Measurements from ENCODE around the gene NR3C2.

NR3C2 gene

DNA sequence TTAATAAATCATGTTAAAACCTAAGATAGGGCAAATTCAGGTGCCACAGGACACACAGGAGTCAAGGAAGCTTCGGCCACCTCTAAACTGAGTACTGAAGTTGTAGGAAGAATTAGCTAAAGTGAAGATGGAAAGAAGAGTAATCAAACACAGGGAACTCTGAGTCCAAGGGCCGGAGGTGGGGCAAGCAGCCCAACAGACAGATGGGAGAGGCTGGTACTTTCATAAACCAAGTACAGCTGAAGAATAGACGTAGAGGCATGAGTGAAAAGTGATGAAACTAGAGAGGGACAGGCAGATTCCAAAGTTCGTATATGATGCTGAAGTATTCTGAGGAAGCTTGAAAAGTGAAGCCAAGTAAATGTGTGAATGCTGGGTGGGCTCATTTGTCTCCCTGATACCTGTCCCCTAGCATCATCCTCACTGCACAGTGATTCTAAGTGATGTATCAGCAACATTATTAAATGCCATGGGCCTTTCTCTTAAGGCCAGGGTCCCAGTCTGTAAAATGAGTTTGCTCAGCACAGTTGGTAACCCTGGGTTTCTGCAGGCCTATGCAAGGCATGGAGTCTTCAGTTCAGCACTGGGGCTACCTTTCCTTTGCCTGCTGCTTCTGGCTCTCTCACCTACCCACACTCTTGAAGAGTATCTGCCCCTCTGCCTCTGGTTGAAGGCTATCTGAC is 203.3 kb downstream of the NR3C2 start:
- H3K4me1 ChIP-seq (ENCODE audit: control insufficient read depth in 5 of 5, insufficient read depth in 5 of 5, low read length in 5 of 5) = peaks cover 0 to 2% (median 0%) of the 10 kb centered on the region in 5 donors
- H3K36me3 ChIP-seq (ENCODE audit: control insufficient read depth in 5 of 5, insufficient read depth in 5 of 5, low read length in 5 of 5) = no peaks in the 10 kb centered on the region
- H3K27ac ChIP-seq (ENCODE audit: low read depth, low read length) = no peak overlapping the region
- no peaks in the 10 kb centered on the region for H3K27me3 ChIP-seq (ENCODE audit: control insufficient read depth in 5 of 5, insufficient read depth in 4 of 5, low read length in 5 of 5)
- no peaks in the 10 kb centered on the region for H3K9me3 ChIP-seq (ENCODE audit: control insufficient read depth in 5 of 5, low read length in 5 of 5)
- H3K9ac ChIP-seq (ENCODE audit: low read length in 5 of 5) = no peak overlapping the region
- no peak overlapping the region for H3K4me3 ChIP-seq (ENCODE audit: low read depth in 1 of 5, low read length in 5 of 5)

DNA sequence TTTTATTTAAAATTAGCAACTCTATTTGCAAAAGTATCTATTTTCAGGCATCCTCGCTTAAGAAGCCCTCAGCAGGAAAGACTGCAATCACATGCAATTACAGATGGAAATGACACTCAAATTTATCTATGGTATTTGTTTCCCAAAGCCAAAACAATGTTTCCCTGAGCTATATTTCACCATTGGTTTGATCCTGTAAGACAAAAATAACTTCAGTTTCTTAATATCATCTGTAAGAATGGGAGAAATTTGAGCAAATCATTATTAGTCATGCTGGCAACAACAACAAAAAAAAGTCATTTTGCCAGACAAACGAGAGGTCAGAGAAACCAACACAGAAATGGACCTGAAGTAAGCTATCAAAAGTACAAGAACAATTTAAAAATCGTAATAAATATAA is 204.1 kb downstream of the NR3C2 start:
- no peak overlapping the region for H3K4me3 ChIP-seq (ENCODE audit: low read depth in 1 of 5, low read length in 5 of 5)

DNA sequence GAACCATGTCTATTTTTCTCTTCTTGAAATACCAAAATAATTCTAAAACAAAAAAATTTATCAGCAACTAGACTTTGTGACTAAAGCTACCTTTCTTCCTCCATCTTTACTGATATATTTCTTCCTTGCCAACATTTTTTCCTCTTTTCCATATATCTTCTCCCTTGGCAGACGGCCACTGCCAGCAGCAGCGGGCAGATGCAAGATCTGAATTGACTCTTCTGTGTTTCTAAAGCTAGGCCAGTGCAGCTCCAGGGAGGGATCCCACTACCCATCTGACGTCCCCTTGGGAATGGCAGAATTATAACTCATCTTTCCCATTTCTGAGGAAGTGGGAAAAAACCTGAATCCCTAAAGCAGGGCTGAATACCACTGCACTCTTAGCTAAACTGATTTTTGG is 206.4 kb downstream of the NR3C2 start:
- H3K9ac ChIP-seq (ENCODE audit: low read length in 5 of 5) = no peak overlapping the region
- no peaks in the 10 kb centered on the region for H3K36me3 ChIP-seq (ENCODE audit: control insufficient read depth in 5 of 5, insufficient read depth in 5 of 5, low read length in 5 of 5)
- H3K9me3 ChIP-seq (ENCODE audit: control insufficient read depth in 5 of 5, low read length in 5 of 5) = no peaks in the 10 kb centered on the region
- H3K27me3 ChIP-seq (ENCODE audit: control insufficient read depth in 5 of 5, insufficient read depth in 4 of 5, low read length in 5 of 5) = no peaks in the 10 kb centered on the region
- H3K4me3 ChIP-seq (ENCODE audit: low read depth in 1 of 5, low read length in 5 of 5) = no peak overlapping the region
- H3K4me1 ChIP-seq (ENCODE audit: control insufficient read depth in 5 of 5, insufficient read depth in 5 of 5, low read length in 5 of 5) = peaks cover 0 to 2% (median 0%) of the 10 kb centered on the region in 5 donors
- no peak overlapping the region for H3K27ac ChIP-seq (ENCODE audit: low read depth, low read length)

More for the DNA sequence above, 204.1 kb downstream of the NR3C2 start:
- H3K27ac ChIP-seq (ENCODE audit: low read depth, low read length) = no peak overlapping the region
- no peaks in the 10 kb centered on the region for H3K27me3 ChIP-seq (ENCODE audit: control insufficient read depth in 5 of 5, insufficient read depth in 4 of 5, low read length in 5 of 5)
- H3K9me3 ChIP-seq (ENCODE audit: control insufficient read depth in 5 of 5, low read length in 5 of 5) = no peaks in the 10 kb centered on the region
- H3K4me1 ChIP-seq (ENCODE audit: control insufficient read depth in 5 of 5, insufficient read depth in 5 of 5, low read length in 5 of 5) = peaks cover 0 to 2% (median 0%) of the 10 kb centered on the region in 5 donors
- no peaks in the 10 kb centered on the region for H3K36me3 ChIP-seq (ENCODE audit: control insufficient read depth in 5 of 5, insufficient read depth in 5 of 5, low read length in 5 of 5)
- H3K9ac ChIP-seq (ENCODE audit: low read length in 5 of 5) = no peak overlapping the region

- H3K27me3 ChIP-seq (ENCODE audit: control insufficient read depth in 5 of 5, insufficient read depth in 4 of 5, low read length in 5 of 5) = no peaks in the 10 kb centered on the region
- no peak overlapping the region for H3K4me3 ChIP-seq (ENCODE audit: low read depth in 1 of 5, low read length in 5 of 5)
- no peak overlapping the region for H3K27ac ChIP-seq (ENCODE audit: low read depth, low read length)
- no peaks in the 10 kb centered on the region for H3K36me3 ChIP-seq (ENCODE audit: control insufficient read depth in 5 of 5, insufficient read depth in 5 of 5, low read length in 5 of 5)
- H3K9me3 ChIP-seq (ENCODE audit: control insufficient read depth in 5 of 5, low read length in 5 of 5) = no peaks in the 10 kb centered on the region
- H3K9ac ChIP-seq (ENCODE audit: low read length in 5 of 5) = no peak overlapping the region
- H3K4me1 ChIP-seq (ENCODE audit: control insufficient read depth in 5 of 5, insufficient read depth in 5 of 5, low read length in 5 of 5) = peaks cover 0 to 3% (median 0%) of the 10 kb centered on the region in 5 donors
Observed at GRCh38 chr4:148229798-148230197, 212.4 kb downstream of the NR3C2 start.

- Histone ChIP-seq H3K9me3 (ENCODE audit: control insufficient read depth in 5 of 5, low read length in 5 of 5) (no peaks in the 10 kb centered on the region), H3K27me3 (ENCODE audit: control insufficient read depth in 5 of 5, insufficient read depth in 4 of 5, low read length in 5 of 5) (no peaks in the 10 kb centered on the region), H3K9ac (ENCODE audit: low read length in 5 of 5) (no peak overlapping the region), H3K36me3 (ENCODE audit: control insufficient read depth in 5 of 5, insufficient read depth in 5 of 5, low read length in 5 of 5) (no peaks in the 10 kb centered on the region), H3K27ac (ENCODE audit: low read depth, low read length) (no peak overlapping the region), H3K4me3 (ENCODE audit: low read depth in 1 of 5, low read length in 5 of 5) (no peak overlapping the region), H3K4me1 (ENCODE audit: control insufficient read depth in 5 of 5, insufficient read depth in 5 of 5, low read length in 5 of 5) (peaks cover 0 to 5% (median 0%) of the 10 kb centered on the region in 5 donors)
Observed at GRCh38 chr4:148229028-148229427, 213.2 kb downstream of the NR3C2 start.

DNA sequence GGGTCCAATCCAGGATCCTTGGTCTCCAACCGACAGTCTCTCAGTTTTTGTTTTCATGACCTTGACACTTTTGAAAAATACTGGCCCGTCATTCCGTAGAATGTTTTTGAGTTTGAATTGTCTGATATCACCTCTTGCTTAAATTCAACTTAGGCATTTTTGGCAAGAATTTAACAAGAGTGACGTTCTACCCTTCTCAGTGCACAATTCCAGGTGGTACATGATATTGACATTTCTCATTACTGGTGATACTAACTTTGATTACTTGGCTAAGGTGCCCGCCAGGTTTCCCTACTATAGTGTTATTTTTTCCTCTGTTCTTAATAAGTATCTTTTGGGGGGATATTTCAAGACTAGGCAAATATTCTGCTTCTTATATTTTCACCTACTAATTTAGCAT is 215.1 kb downstream of the NR3C2 start:
- no peak overlapping the region for H3K27ac ChIP-seq (ENCODE audit: low read depth, low read length)
- H3K4me1 ChIP-seq (ENCODE audit: control insufficient read depth in 5 of 5, insufficient read depth in 5 of 5, low read length in 5 of 5) = peaks cover 0 to 5% (median 0%) of the 10 kb centered on the region in 5 donors
- H3K4me3 ChIP-seq (ENCODE audit: low read depth in 1 of 5, low read length in 5 of 5) = no peak overlapping the region

DNA sequence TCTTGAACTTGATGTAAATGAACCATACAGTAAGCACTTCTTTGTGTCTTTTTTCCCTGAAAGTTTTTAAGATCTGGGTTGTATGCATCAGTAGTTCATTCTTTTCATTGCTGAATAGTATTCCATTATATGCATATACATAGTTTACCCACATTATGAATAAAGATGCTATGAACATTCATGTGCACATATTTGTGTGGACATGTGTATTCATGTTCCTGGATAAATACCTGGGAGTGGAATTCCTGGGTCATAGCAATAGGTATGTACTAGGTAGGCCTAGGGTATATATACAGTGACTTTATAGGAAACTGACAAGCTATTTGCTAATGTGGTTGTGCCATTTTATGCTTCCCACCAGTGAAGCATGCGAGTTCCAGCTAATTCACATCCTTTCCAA is 215.9 kb downstream of the NR3C2 start:
- Histone ChIP-seq H3K27ac (ENCODE audit: low read depth, low read length) (no peak overlapping the region), H3K4me3 (ENCODE audit: low read depth in 1 of 5, low read length in 5 of 5) (no peak overlapping the region), H3K9me3 (ENCODE audit: control insufficient read depth in 5 of 5, low read length in 5 of 5) (no peaks in the 10 kb centered on the region), H3K27me3 (ENCODE audit: control insufficient read depth in 5 of 5, insufficient read depth in 4 of 5, low read length in 5 of 5) (no peaks in the 10 kb centered on the region), H3K9ac (ENCODE audit: low read length in 5 of 5) (no peak overlapping the region), H3K4me1 (ENCODE audit: control insufficient read depth in 5 of 5, insufficient read depth in 5 of 5, low read length in 5 of 5) (peaks cover 0 to 5% (median 0%) of the 10 kb centered on the region in 5 donors), H3K36me3 (ENCODE audit: control insufficient read depth in 5 of 5, insufficient read depth in 5 of 5, low read length in 5 of 5) (no peaks in the 10 kb centered on the region)

More for the DNA sequence above, 215.1 kb downstream of the NR3C2 start:
- Histone ChIP-seq H3K27me3 (ENCODE audit: control insufficient read depth in 5 of 5, insufficient read depth in 4 of 5, low read length in 5 of 5) (no peaks in the 10 kb centered on the region), H3K9ac (ENCODE audit: low read length in 5 of 5) (no peak overlapping the region), H3K36me3 (ENCODE audit: control insufficient read depth in 5 of 5, insufficient read depth in 5 of 5, low read length in 5 of 5) (no peaks in the 10 kb centered on the region), H3K9me3 (ENCODE audit: control insufficient read depth in 5 of 5, low read length in 5 of 5) (no peaks in the 10 kb centered on the region)

GRCh38 chr4:148225639-148226038 is 216.6 kb downstream of the NR3C2 start:
- Histone ChIP-seq H3K36me3 (ENCODE audit: control insufficient read depth in 5 of 5, insufficient read depth in 5 of 5, low read length in 5 of 5) (no peaks in the 10 kb centered on the region), H3K9ac (ENCODE audit: low read length in 5 of 5) (no peak overlapping the region), H3K27me3 (ENCODE audit: control insufficient read depth in 5 of 5, insufficient read depth in 4 of 5, low read length in 5 of 5) (no peaks in the 10 kb centered on the region), H3K9me3 (ENCODE audit: control insufficient read depth in 5 of 5, low read length in 5 of 5) (no peaks in the 10 kb centered on the region), H3K27ac (ENCODE audit: low read depth, low read length) (no peak overlapping the region), H3K4me3 (ENCODE audit: low read depth in 1 of 5, low read length in 5 of 5) (no peak overlapping the region), H3K4me1 (ENCODE audit: control insufficient read depth in 5 of 5, insufficient read depth in 5 of 5, low read length in 5 of 5) (peaks cover 0 to 5% (median 0%) of the 10 kb centered on the region in 5 donors)

DNA sequence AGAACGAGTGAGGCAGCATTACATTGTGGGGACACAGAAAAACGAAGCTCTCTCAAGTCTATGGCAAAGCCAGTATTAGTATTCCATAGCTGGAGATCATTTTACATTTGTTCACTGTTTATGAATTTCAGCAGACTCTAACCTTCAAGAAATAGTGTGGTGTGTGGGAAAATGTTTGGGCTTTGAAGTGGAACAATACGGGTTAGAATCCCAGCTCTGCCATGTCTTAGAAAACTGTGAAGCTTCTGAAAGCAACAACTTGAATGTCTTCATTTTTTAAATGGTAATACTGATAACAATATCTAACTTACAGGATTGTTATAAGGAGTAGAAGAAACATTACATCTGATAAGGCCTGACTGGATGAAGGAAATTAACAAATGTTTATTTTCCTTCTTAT is 217.7 kb downstream of the NR3C2 start:
- H3K9ac ChIP-seq (ENCODE audit: low read length in 5 of 5) = no peak overlapping the region
- peaks cover 0 to 5% (median 0%) of the 10 kb centered on the region in 5 donors for H3K4me1 ChIP-seq (ENCODE audit: control insufficient read depth in 5 of 5, insufficient read depth in 5 of 5, low read length in 5 of 5)

GRCh38 chr4:148222991-148223660 is 219.1 kb downstream of the NR3C2 start:
- Histone ChIP-seq H3K9ac (ENCODE audit: low read length in 5 of 5) (no peak overlapping the region), H3K27me3 (ENCODE audit: control insufficient read depth in 5 of 5, insufficient read depth in 4 of 5, low read length in 5 of 5) (no peaks in the 10 kb centered on the region), H3K27ac (ENCODE audit: low read depth, low read length) (no peak overlapping the region), H3K4me3 (ENCODE audit: low read depth in 1 of 5, low read length in 5 of 5) (no peak overlapping the region), H3K36me3 (ENCODE audit: control insufficient read depth in 5 of 5, insufficient read depth in 5 of 5, low read length in 5 of 5) (no peaks in the 10 kb centered on the region), H3K9me3 (ENCODE audit: control insufficient read depth in 5 of 5, low read length in 5 of 5) (peaks cover 0 to 2% (median 0%) of the 10 kb centered on the region in 5 donors), H3K4me1 (ENCODE audit: control insufficient read depth in 5 of 5, insufficient read depth in 5 of 5, low read length in 5 of 5) (peaks cover 0 to 5% (median 0%) of the 10 kb centered on the region in 5 donors)

More for the DNA sequence above, 217.7 kb downstream of the NR3C2 start:
- no peak overlapping the region for H3K4me3 ChIP-seq (ENCODE audit: low read depth in 1 of 5, low read length in 5 of 5)
- no peaks in the 10 kb centered on the region for H3K36me3 ChIP-seq (ENCODE audit: control insufficient read depth in 5 of 5, insufficient read depth in 5 of 5, low read length in 5 of 5)
- H3K9me3 ChIP-seq (ENCODE audit: control insufficient read depth in 5 of 5, low read length in 5 of 5) = no peaks in the 10 kb centered on the region
- H3K27ac ChIP-seq (ENCODE audit: low read depth, low read length) = no peak overlapping the region
- H3K27me3 ChIP-seq (ENCODE audit: control insufficient read depth in 5 of 5, insufficient read depth in 4 of 5, low read length in 5 of 5) = no peaks in the 10 kb centered on the region

Data from subcutaneous abdominal adipose tissue (tissue), 5 donors.